ENCODE data around the gene LCE1D.

LCE1D gene, protein sequence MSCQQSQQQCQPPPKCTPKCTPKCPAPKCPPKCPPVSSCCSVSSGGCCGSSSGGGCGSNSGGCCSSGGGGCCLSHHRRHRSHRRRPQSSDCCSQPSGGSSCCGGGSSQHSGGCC

GRCh38 chr1:152796421-152796820 lies at the start of gene LCE1D:
Gene LCE1D, plus strand, starts transcription at chr1:152796721. Its CDS starts 1,074 bp downstream, at chr1:152797795.
- no peak for DNase-seq

DNA sequence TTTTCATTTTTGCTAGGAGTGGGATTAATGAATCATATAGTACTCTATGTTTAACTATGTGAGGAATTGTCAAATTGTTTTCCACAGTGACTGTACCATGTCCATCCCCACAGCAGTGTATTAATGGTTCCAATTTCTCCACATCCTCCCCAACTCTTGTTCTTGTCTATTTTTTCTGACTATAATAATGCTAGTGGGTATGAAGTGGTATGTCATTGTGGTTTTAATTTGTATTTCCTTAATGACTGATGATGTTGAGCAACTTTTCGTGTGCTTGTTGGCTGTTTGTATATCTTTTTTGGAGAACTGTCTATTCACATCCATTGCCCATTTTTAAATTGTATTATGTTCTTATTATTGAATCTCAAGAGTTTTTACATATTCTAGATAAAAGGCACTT lies 48.7 kb upstream of the LCE1D start:
- no peak for DNase-seq

GRCh38 chr1:152752225-152752624 lies 44.3 kb upstream of the LCE1D start:
- no peak for DNase-seq

DNA sequence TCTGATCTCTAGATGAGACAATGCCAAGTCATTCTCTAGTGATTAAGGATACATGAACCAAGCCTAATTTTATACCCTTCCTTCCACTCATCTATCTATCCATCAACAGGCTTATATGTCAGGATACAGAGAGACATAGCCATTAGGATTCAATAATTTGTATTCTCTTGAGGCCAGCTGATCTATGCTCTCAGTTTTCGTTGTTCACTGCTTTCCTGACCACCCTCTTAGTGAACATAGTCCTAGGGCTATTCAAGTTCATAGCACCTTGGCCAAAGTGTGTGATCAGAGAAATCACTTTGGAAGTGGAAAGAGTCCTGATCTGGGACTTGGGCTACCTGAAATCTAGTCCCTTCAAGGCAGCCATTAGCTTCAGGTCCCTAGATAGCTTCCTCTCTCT lies 42.9 kb upstream of the LCE1D start:
- no peak for DNase-seq

GRCh38 chr1:152756872-152757271 lies 39.6 kb upstream of the LCE1D start:
- DNase-seq, result no peak

GRCh38 chr1:152757747-152758146 lies 38.8 kb upstream of the LCE1D start, which contains the start of gene KPRP:
Gene KPRP, plus strand, starts transcription at chr1:152758025. Its CDS starts 1,564 bp downstream, at chr1:152759589.
- DNase-seq, result no peak

- DNase-seq, result no peak
Observed at GRCh38 chr1:152758636-152759035, 37.9 kb upstream of the LCE1D start.

- no peak for DNase-seq
Observed at GRCh38 chr1:152759453-152760173, 36.9 kb upstream of the LCE1D start.

DNA sequence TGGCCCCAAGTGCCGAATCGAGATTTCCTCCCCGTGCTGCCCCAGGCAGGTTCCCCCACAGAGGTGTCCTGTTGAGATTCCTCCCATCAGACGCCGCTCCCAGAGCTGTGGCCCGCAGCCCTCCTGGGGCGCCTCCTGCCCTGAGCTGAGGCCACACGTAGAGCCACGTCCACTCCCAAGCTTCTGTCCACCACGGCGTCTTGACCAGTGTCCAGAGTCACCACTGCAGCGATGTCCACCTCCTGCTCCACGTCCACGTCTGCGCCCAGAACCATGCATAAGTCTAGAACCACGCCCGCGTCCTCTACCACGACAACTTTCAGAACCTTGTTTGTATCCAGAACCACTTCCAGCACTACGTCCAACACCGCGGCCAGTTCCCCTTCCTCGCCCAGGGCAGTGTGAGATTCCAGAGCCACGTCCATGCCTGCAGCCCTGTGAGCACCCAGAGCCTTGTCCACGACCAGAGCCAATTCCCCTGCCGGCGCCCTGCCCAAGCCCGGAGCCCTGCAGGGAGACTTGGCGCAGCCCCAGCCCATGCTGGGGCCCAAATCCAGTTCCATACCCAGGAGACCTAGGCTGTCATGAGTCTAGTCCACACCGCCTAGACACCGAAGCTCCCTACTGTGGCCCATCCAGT lies 35.9 kb upstream of the LCE1D start:
- no peak for DNase-seq

DNA sequence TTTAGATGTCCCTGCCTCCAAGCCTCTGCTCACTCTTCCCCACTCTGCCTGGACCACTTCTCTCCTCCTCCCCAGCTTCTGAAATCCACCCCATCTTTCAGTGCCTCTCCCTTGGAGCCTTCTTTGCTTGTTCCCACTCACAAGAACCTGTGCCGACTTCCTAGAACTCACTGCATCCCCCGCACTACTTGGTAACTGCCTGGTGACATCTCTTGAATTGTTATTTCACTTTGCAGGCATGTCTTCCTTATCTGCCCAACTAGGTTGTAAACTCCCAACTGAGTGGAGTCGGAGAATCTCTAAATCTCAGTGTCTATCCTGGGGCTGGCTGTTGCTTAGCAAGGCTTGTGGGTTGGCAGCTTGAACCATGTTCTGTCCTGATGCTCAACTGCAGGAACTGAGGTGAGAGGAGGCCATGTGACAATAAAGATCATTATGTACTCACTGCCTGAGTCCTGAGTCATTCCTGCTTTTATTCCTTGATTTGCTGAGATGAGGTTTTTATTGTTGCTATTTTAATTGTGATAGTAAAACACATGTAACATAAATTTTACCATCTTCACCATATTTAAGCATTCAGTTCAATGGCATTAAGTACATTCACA lies 34.8 kb upstream of the LCE1D start:
- DNase-seq, result no peak

DNA sequence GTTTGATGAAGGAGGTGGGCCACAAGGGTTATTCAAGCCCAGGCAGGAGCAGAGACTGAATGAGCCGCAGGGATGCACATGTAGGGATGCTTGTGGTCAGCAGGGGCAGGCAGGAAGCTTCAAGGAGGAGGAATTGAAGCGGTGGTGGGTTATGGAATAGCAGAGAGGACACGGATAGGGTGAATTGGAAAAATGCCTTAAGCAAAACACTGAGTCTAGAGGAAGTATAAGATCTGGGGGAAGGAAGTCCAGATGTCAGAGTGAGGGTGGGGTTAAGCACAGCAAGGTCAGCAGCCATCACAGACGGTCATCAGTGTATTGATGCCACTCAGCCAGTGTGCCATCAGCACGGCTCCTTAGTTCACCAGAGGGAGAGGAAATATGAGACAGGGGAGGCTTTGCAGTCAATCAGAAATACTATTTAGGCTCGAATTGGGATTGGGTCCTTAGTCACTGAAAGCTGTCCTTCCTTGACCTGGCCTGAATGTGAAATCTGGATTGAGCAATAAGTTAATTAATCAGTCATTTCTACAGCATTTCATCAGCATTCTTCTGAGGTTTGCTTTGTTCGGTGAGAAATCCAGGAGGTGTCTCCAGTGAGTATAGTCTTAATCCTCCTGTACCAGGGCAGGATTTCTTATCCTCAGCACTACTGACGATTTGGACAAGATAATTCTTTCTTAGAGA lies 27.5 kb upstream of the LCE1D start:
- DNase-seq, result no peak

DNA sequence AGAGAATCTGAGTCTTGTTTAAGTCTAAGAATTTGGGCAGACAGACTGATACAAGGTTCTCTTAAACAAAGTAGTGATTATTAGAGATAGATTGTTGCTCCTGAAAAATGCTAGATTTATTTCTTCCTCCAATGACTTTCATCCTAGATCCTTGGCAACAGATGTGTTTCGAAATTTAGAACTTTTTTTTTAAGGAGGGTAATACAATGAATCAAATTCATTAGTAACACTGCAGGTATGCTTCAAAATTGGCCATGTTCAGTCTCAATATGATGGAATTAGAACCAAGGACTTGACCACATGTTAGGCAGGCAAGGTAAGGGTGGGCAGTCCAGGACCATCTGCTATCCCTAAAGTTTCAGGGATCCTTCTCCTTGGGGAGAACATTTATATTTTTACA lies 26.1 kb upstream of the LCE1D start:
- DNase-seq, result no peak

GRCh38 chr1:152774875-152775274 lies 21.6 kb upstream of the LCE1D start, which contains the start of gene LCE1F:
Gene LCE1F, plus strand, starts transcription at chr1:152775140. Its CDS starts 1,232 bp downstream, at chr1:152776372.
- DNase-seq, result no peak

- no peak for DNase-seq
Observed at GRCh38 chr1:152776361-152776760, 20.2 kb upstream of the LCE1D start.

GRCh38 chr1:152777510-152778137 lies 18.9 kb upstream of the LCE1D start:
- no peak for DNase-seq

DNA sequence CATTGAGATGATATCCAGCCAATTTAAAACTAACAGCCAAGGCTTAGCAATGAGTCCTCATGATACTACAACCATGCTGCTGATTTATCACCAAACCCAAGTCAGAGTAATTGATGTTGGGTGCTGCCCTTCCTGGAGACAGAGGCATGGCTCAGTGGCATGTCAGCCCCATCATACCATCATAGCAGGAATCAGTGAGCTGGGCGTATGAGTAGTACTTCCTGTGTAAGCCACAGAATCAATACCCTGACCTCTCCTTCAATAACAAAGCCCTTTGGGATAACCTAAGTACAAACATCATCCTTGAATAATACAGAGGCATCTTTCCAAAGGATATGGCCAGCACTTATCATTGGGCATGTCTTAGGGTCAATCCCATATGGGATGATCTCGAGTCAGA lies 13.4 kb upstream of the LCE1D start:
- DNase-seq, result no peak

DNA sequence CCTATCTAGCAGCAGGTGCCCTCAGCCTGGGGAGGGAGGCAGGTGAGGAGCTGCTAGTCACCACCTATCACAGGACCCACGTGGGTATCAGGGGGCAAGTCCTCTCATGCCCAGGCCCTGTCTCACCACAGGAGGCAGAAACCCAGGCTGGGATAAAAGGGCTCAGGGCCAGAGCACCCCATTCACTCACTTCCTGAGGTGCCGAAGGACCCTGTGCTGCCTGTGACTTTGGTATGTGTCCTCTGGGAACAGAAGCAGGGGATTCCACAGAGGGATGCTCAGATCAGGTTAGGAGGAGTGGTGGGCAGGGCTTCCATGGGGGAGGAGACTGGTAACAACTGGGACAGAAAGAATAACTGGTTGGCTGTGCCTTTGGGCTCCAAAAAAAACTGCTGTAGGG lies 10.4 kb upstream of the LCE1D start, which contains the start of gene LCE1E:
TSS of gene LCE1E (plus strand) at position 181 of the 400 bp plus-strand sequence. CDS start 1,043 bp downstream, outside the sequence.
- no peak for DNase-seq

- no peak for DNase-seq
Observed at GRCh38 chr1:152795686-152796085, 835 bp upstream of the LCE1D start.

DNA sequence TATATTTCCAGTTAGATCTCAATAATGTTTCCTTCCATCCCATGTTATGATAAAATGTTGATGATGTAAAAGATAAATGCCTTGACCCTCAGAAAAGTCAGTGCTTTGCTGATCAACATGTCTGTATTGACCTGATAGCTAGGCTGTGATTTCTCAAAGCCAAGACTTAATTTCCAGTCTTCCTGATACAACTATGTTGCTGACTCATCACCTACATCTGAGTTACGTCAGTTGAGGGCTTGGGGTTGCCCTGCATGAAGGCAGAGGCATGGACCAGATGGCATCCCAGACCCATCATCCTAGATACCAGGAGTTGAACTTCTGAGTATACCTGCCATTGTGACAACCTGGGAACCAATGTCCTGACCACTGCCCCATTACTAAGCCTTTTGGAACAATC lies 4.8 kb downstream of the LCE1D start:
- DNase-seq, result no peak

GRCh38 chr1:152806576-152806975 lies 10.1 kb downstream of the LCE1D start, which contains the start of gene LCE1C:
Gene LCE1C, minus strand, starts transcription at chr1:152806651. Its CDS starts 1,173 bp downstream, at chr1:152805478.
- DNase-seq, result no peak

- DNase-seq, result no peak
Observed at GRCh38 chr1:152811050-152811449, 14.5 kb downstream of the LCE1D start.

- DNase-seq, result no peak
Observed at GRCh38 chr1:152811671-152812070, 15.2 kb downstream of the LCE1D start, which contains the start of gene LCE1B. Gene LCE1B, plus strand, starts transcription at chr1:152811971. Its CDS starts 476 bp downstream, at chr1:152812447.
